Stimulated activated CD8-positive, alpha-beta memory T cell treated with anti-CD3 and anti-CD28 coated beads, Interleukin-12 subunit alpha, Interleukin-12 subunit beta, amount 100 ng/mL, for 4 hours (primary cell): ENCODE data around the gene EBNA1BP2.
"Not testable (repeated sequence)": the region's sequence is repeated elsewhere in the genome, so short reads cannot be mapped to it uniquely, and the experiment has no call there.

Source experiments
- DNase-seq: peaks from one replicate; pipeline ENCODE4 v3.0.0-alpha.2; 2020; ENCODE audit warnings: low read depth

The EBNA1BP2 gene

GRCh38 chr1:43119928-43120586 is 52.0 kb downstream of the EBNA1BP2 start:
- DNase-seq: not testable (repeated sequence)
